Gastroesophageal sphincter (tissue), 3 donors: ENCODE results near the gene RIMOC1.

Source experiments
- POLR2A ChIP-seq, 2 donors: fragments of 450-650 bp; IDR thresholded peaks; one replicate each; pipeline ENCODE4 v1.6.1; 2017; ENCODE audit warnings: antibody characterized with exemption in 2 of 2, mild to moderate bottlenecking in 2 of 2, moderate library complexity in 1 of 2
- POLR2AphosphoS5 ChIP-seq: sonication (generic); formaldehyde crosslinking; IDR thresholded peaks from one replicate; pipeline ENCODE4 v1.6.1; 2017; ENCODE audit warnings: antibody characterized with exemption
- TF ChIP-seq, protein P1 (sequence below), 4 experiments: fragments of 200-600 bp in 2 of 4; fragments of 450-650 bp in 2 of 4; sonication (generic) in 1 of 4; IDR thresholded peaks; one replicate each; pipeline ENCODE4 v1.5.1; 2017 to 2019; ENCODE audit warnings: antibody characterized with exemption in 4 of 4, mild to moderate bottlenecking in 2 of 4, moderate library complexity in 2 of 4

DNA sequence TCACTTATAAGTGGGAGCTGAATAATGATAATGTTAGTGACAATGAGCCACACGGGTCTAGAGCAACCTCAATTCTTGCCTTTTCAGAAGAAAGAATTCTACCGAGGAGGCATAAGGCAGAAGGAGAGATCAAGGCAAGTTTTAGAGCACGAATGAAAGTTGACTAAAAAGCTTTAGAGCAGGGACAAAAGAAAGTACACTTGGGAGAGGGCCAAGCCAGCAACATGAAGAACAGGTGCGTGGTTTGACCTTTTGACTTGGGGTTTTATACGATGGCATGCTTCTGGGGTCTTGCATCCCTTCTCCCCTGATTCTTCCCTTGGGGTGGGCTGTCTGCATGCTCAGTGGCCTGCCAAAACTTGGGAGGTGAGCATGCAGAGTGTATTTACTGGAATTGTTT, 21.4 kb upstream of the RIMOC1 start:
- TF ChIP-seq, protein P1, sequence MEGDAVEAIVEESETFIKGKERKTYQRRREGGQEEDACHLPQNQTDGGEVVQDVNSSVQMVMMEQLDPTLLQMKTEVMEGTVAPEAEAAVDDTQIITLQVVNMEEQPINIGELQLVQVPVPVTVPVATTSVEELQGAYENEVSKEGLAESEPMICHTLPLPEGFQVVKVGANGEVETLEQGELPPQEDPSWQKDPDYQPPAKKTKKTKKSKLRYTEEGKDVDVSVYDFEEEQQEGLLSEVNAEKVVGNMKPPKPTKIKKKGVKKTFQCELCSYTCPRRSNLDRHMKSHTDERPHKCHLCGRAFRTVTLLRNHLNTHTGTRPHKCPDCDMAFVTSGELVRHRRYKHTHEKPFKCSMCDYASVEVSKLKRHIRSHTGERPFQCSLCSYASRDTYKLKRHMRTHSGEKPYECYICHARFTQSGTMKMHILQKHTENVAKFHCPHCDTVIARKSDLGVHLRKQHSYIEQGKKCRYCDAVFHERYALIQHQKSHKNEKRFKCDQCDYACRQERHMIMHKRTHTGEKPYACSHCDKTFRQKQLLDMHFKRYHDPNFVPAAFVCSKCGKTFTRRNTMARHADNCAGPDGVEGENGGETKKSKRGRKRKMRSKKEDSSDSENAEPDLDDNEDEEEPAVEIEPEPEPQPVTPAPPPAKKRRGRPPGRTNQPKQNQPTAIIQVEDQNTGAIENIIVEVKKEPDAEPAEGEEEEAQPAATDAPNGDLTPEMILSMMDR (IDR thresholded peaks at IDR 0.05): no peak
- TF ChIP-seq POLR2AphosphoS5 (no peak), POLR2A (IDR thresholded peaks at IDR 0.05) (no peak)
